Duodenal mucosa (tissue), 2 donors: Measurements from ENCODE around the gene CRCP.
"Not testable (repeated sequence)": the region's sequence is repeated elsewhere in the genome, so short reads cannot be mapped to it uniquely, and the experiment has no call there.

Experiments used
- H3K27ac ChIP-seq: one replicate; pipeline ENCODE4 v1.7.0; 2013; ENCODE audit warnings: low read depth, low read length
- H3K27me3 ChIP-seq, 2 donors: one replicate each; pipeline ENCODE4 v1.7.0; 2013; ENCODE audit warnings: low read length in 2 of 2, control low read depth in 1 of 2; ENCODE audit not compliant: insufficient read depth in 2 of 2, control insufficient read depth in 1 of 2
- H3K36me3 ChIP-seq, 2 donors: one replicate each; pipeline ENCODE4 v1.7.0; 2013; ENCODE audit warnings: low read length in 2 of 2, control low read depth in 1 of 2; ENCODE audit not compliant: insufficient read depth in 2 of 2, control insufficient read depth in 1 of 2
- H3K4me1 ChIP-seq, 2 donors: one replicate each; pipeline ENCODE4 v1.7.0; 2013; ENCODE audit warnings: low read length in 2 of 2, control low read depth in 1 of 2; ENCODE audit not compliant: insufficient read depth in 2 of 2, control insufficient read depth in 1 of 2
- H3K4me3 ChIP-seq, 2 donors: one replicate each; pipeline ENCODE4 v1.7.0; 2013; ENCODE audit warnings: low read length in 2 of 2, low read depth in 1 of 2
- H3K9ac ChIP-seq, 2 donors: one replicate each; pipeline ENCODE4 v1.7.0; 2013; ENCODE audit warnings: low read length in 2 of 2, low read depth in 1 of 2
- H3K9me3 ChIP-seq, 2 donors: one replicate each; pipeline ENCODE4 v1.7.0; 2013; ENCODE audit warnings: low read length in 2 of 2, control low read depth in 1 of 2; ENCODE audit not compliant: control insufficient read depth in 1 of 2

Gene CRCP

GRCh38 chr7:66105263-66105748 is 9.3 kb upstream of the CRCP start:
- H3K9me3 ChIP-seq = no peaks in the 10 kb centered on the region
- H3K36me3 ChIP-seq = no peaks in the 10 kb centered on the region
- H3K27me3 ChIP-seq = no peaks in the 10 kb centered on the region
- H3K9ac ChIP-seq = no peak overlapping the region
- peaks cover 0 to 4% of the 10 kb centered on the region in 2 donors for H3K4me1 ChIP-seq
- no peak overlapping the region for H3K4me3 ChIP-seq
- H3K27ac ChIP-seq = no peak overlapping the region

GRCh38 chr7:66108410-66108809 is 6.2 kb upstream of the CRCP start:
- H3K9me3 ChIP-seq, H3K4me3 ChIP-seq, H3K4me1 ChIP-seq, H3K27me3 ChIP-seq, H3K36me3 ChIP-seq, H3K9ac ChIP-seq, H3K27ac ChIP-seq: not testable (repeated sequence)

- H3K9ac ChIP-seq = no peak overlapping the region
- H3K27me3 ChIP-seq = no peaks in the 10 kb centered on the region
- H3K4me1 ChIP-seq = peaks cover 5 to 6% of the 10 kb centered on the region in 2 donors
- no peak overlapping the region for H3K4me3 ChIP-seq
- no peaks in the 10 kb centered on the region for H3K36me3 ChIP-seq
- no peaks in the 10 kb centered on the region for H3K9me3 ChIP-seq
- no peak overlapping the region for H3K27ac ChIP-seq
Observed at GRCh38 chr7:66110856-66111255, 3.8 kb upstream of the CRCP start.

- not testable (repeated sequence) for H3K9ac ChIP-seq, H3K4me3 ChIP-seq, H3K27ac ChIP-seq, H3K36me3 ChIP-seq, H3K9me3 ChIP-seq, H3K27me3 ChIP-seq
- peaks cover 9 to 26% of the 10 kb centered on the region in 2 donors for H3K4me1 ChIP-seq
Observed at GRCh38 chr7:66116680-66117420, 2.2 kb downstream of the CRCP start.

GRCh38 chr7:66118603-66119002 is 4.0 kb downstream of the CRCP start:
- H3K27ac ChIP-seq = no peak overlapping the region

GRCh38 chr7:66119245-66119850 is 4.7 kb downstream of the CRCP start:
- no peak overlapping the region for H3K27ac ChIP-seq
- H3K4me1 ChIP-seq = peaks cover 9 to 26% of the 10 kb centered on the region in 2 donors
- H3K27me3 ChIP-seq = no peaks in the 10 kb centered on the region
- no peak overlapping the region for H3K4me3 ChIP-seq
- H3K9ac ChIP-seq = no peak overlapping the region
- no peaks in the 10 kb centered on the region for H3K9me3 ChIP-seq
- peaks cover 3 to 10% of the 10 kb centered on the region in 2 donors for H3K36me3 ChIP-seq

More at GRCh38 chr7:66118603-66119002, 4.0 kb downstream of the CRCP start:
- Histone ChIP-seq H3K4me1 (peaks cover 9 to 26% of the 10 kb centered on the region in 2 donors), H3K9ac (no peak overlapping the region), H3K36me3 (peaks cover 3 to 10% of the 10 kb centered on the region in 2 donors), H3K27me3 (no peaks in the 10 kb centered on the region), H3K9me3 (no peaks in the 10 kb centered on the region), H3K4me3 (no peak overlapping the region)

- no peak overlapping the region for H3K4me3 ChIP-seq
- H3K4me1 ChIP-seq = peaks cover 4 to 5% of the 10 kb centered on the region in 2 donors
- peaks cover 3 to 10% of the 10 kb centered on the region in 2 donors for H3K36me3 ChIP-seq
- no peaks in the 10 kb centered on the region for H3K27me3 ChIP-seq
- no peak overlapping the region for H3K27ac ChIP-seq
- H3K9ac ChIP-seq = no peak overlapping the region
- no peaks in the 10 kb centered on the region for H3K9me3 ChIP-seq
Observed at GRCh38 chr7:66123175-66123528, 8.5 kb downstream of the CRCP start.

- not testable (repeated sequence) for H3K27me3 ChIP-seq, H3K4me1 ChIP-seq, H3K4me3 ChIP-seq, H3K27ac ChIP-seq, H3K9ac ChIP-seq, H3K9me3 ChIP-seq, H3K36me3 ChIP-seq
Observed at GRCh38 chr7:66124569-66124861, 9.9 kb downstream of the CRCP start.

GRCh38 chr7:66125052-66125694 is 10.5 kb downstream of the CRCP start:
- peak overlapping the region; percentile 10 for H3K27ac ChIP-seq
- H3K4me1 ChIP-seq = peaks cover 0 to 5% of the 10 kb centered on the region in 2 donors
- H3K4me3 ChIP-seq = no peak overlapping the region
- H3K9me3 ChIP-seq = no peaks in the 10 kb centered on the region
- no peak overlapping the region for H3K9ac ChIP-seq
- H3K36me3 ChIP-seq = peaks cover 0 to 6% of the 10 kb centered on the region in 2 donors
- H3K27me3 ChIP-seq = no peaks in the 10 kb centered on the region

GRCh38 chr7:66125781-66126352 is 11.2 kb downstream of the CRCP start:
- H3K4me3 ChIP-seq, H3K9ac ChIP-seq, H3K4me1 ChIP-seq, H3K9me3 ChIP-seq, H3K27me3 ChIP-seq, H3K36me3 ChIP-seq, H3K27ac ChIP-seq: not testable (repeated sequence)
